ENCODE results near the gene CBX7. TPM values are rescaled to one million over a fixed set of nuclear protein-coding genes. Genes with fewer than 3 reads are reported as not detected.

The CBX7 gene
- total RNA-seq, 1 donor = 28.8 TPM

DNA sequence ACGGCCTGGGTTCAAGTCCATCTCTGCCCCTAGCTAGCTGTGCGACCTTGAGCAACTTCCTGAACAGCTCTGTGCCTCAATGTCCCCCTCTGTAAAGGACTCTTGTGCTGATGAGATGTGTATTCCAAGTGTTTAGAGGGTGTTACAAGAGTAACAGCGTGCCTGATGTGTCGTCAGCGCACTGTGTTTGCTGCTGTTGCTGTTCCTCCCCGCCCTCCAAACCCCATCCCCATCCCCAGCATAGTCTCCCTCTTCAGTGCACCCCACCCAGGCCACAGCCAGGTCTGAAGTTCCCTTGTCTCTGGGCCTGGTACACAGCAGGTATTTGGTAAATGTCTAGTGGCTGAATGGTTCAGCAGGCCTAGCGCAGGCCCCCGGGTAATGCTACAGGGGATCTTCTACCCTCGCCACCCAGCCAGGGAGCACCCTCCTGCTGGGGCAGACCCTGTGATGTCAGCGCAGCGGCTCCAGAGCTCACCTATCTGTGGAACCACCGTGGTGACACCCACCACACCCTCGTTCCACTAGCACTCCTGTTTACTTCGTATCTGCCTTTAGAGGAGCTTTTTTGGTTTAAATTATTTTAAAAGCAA, 10.3 kb downstream of the CBX7 start:
- peaks cover 24% of the 10 kb centered on the region for H3K4me1 ChIP-seq (ENCODE audit: insufficient read depth, low read length)
- no peaks in the 10 kb centered on the region for H3K27me3 ChIP-seq (ENCODE audit: insufficient read depth, low read length)
- H3K9me3 ChIP-seq (ENCODE audit: low read depth, low read length) = no peaks in the 10 kb centered on the region
- H3K4me3 ChIP-seq (ENCODE audit: low read length) = no peak overlapping the region

DNA sequence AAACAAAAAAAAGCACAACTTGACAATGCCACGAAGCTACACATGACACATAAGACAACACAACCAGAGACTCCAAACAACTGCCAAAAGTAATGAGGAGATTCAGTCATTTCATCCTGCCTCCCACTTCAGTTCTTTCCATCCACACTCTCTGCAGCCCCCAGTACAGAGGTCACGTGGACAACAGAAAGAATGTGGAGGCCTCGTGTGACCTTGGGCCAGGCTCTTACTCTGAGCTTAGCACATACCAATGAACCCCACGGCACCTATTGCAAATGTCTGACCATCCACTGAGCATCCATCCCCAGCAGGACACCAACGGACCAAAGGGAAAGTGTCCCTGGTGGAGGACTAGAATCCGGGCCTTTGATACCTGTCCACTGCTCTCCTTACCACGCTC, 12.5 kb downstream of the CBX7 start:
- H3K4me1 ChIP-seq (ENCODE audit: insufficient read depth, low read length) = peaks cover 10% of the 10 kb centered on the region
- H3K4me3 ChIP-seq (ENCODE audit: low read length) = no peak overlapping the region
- no peaks in the 10 kb centered on the region for H3K27me3 ChIP-seq (ENCODE audit: insufficient read depth, low read length)
- H3K9me3 ChIP-seq (ENCODE audit: low read depth, low read length) = no peaks in the 10 kb centered on the region

DNA sequence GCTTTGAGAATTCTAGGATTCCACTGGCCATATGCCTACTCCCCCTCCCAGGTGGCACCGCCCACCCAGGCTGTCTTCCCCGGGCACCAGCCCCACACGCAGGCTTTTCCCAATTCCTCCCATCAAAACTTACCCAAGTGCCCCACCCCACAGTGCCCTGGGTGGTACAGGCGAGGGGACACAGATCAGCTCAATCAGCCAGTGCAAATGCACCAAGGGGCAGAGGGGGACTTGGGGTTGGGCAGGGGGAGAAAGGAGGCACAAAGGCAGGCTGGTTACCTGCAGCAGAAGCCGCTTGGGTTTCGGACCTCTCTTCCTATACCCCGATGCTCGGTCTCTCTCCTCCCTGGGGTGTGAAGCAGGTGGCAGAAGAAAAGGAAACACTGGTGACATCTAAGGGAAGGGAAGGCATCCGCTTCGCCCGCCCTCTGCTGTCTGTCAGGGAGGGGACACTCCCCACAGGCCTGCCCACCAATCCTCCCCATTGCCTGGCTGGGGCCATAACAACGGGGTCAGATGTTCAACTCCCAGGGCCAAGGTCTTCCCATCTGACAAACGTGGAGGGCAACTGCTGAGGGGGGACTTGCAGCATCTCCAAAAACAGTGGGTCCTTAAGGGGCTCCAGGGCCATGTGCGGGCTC, 14.0 kb downstream of the CBX7 start:
- H3K9me3 ChIP-seq (ENCODE audit: low read depth, low read length) = no peaks in the 10 kb centered on the region
- H3K4me3 ChIP-seq (ENCODE audit: low read length) = no peak overlapping the region
- H3K27me3 ChIP-seq (ENCODE audit: insufficient read depth, low read length) = no peaks in the 10 kb centered on the region
- no peaks in the 10 kb centered on the region for H3K4me1 ChIP-seq (ENCODE audit: insufficient read depth, low read length)

DNA sequence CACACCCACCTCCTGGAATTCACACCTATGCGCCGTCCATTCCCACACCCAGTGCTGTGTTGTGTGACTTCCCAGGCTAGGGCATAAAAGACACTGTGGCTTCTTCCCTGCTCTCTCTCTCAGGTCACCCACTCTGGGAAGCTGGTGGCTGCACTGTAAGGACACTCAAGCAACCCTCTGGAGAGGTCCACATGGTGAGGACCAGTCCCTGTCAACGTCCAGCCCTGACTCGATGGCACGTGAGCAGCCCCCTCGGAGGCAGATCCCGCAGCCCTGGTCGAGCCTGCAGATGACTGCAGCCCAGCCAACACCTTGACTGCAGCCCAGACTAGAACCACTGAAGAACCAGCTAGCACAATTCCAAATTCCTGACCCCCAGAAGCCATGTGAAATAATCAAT, 16.2 kb downstream of the CBX7 start:
- Histone ChIP-seq H3K4me3 (ENCODE audit: low read length) (no peak overlapping the region), H3K27me3 (ENCODE audit: insufficient read depth, low read length) (no peaks in the 10 kb centered on the region), H3K9me3 (ENCODE audit: low read depth, low read length) (no peaks in the 10 kb centered on the region), H3K4me1 (ENCODE audit: insufficient read depth, low read length) (peaks cover 2% of the 10 kb centered on the region)

DNA sequence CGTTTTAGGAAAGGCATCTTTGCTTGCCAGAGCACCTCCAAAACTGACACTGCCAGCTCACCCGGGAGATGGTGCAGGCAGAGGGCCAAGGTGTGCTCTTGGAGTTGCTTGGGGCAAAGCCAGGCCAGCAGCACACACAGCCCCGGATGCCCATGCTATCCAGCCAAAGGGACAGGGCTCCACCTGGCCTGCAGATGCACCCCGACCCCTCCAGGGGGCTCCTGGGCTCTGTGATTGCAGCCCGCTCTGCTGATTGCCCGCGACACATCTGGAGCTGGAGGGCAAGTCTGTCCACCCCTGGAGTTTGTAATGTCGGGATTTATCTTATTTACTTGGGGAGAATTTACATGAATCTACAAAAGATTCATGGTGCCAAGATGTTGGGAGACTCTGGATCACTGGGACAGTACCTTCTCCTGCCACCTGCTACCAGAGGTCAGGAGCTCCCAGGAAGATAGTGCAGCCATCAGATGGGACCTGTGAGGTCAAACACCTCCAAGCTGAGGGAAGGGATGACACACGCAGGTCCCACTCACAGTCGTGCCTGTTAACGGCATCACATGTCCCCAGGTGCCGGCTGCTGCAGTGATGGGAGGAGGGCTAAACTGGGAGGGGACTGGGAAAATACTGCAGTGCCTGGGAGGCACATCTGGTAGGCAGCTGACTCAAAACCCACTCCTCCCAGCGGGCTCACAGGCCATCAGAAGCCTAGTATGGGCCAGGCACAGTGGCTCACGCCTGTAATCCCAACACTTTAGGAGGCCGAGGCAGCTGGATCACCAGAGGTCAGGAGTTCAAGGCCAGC, 17.2 kb downstream of the CBX7 start:
- Histone ChIP-seq H3K9me3 (ENCODE audit: low read depth, low read length) (no peaks in the 10 kb centered on the region), H3K4me1 (ENCODE audit: insufficient read depth, low read length) (peaks cover 4% of the 10 kb centered on the region), H3K4me3 (ENCODE audit: low read length) (no peak overlapping the region)

DNA sequence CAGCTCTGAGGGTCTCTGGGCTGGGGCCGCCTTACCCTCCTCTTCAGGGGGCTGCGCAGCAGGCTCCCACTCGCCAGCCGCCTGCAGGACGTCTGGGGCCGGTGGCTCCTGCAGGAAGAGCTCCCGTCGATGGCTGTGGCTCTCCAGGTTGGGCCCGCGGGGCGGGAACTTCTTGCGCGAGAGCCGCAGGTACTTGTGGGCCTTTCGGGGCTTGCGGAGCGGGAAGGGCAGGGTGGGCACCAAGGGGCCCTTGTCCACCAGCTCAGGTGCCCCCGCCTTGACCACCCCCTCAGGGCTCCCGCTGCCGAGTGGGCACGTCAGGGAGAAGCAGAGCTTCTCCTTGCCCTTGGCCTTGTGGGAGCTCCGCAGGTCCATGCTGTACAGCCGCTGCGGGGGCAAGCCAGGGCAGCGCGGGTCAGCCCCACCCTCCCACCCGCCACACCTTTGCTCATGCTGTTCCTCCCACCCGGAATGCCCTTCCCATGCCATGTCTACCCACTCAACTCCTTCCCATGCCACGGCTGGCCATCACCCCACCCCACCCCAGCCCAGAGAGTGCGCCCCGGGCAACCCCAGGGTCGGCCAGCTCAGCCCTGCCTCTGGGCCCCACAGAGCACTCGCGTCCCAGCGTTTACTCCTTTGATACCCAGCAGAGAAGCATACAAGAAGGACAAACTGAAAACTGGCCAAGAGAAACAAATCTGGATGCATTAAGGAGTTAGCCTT, 18.0 kb downstream of the CBX7 start:
- Histone ChIP-seq H3K27me3 (ENCODE audit: insufficient read depth, low read length) (no peaks in the 10 kb centered on the region), H3K9me3 (ENCODE audit: low read depth, low read length) (no peaks in the 10 kb centered on the region), H3K4me1 (ENCODE audit: insufficient read depth, low read length) (peaks cover 4% of the 10 kb centered on the region), H3K4me3 (ENCODE audit: low read length) (no peak overlapping the region)

More for the DNA sequence above, 17.2 kb downstream of the CBX7 start:
- H3K27me3 ChIP-seq (ENCODE audit: insufficient read depth, low read length) = no peaks in the 10 kb centered on the region

DNA sequence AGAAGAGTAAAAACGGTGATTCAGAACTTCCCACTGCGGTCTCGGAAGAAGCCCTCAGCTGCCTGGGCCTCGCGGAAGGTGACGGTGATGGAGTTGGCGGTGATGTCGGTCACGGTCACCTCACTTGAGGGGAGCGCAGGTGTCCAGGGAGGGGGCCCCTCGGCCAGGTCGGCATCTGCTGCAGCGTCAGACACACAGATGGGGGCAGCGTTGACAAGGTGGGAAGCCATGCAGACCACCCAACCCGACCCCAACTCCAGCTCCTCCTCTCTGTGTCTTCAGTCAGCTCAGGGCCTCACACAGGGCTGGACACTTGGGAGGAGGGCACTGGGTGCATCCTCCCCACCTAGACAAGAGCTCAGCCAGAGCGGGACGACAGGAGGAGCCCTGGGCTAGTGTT, 18.6 kb downstream of the CBX7 start:
- Histone ChIP-seq H3K4me1 (ENCODE audit: insufficient read depth, low read length) (peaks cover 4% of the 10 kb centered on the region), H3K27me3 (ENCODE audit: insufficient read depth, low read length) (no peaks in the 10 kb centered on the region), H3K9me3 (ENCODE audit: low read depth, low read length) (no peaks in the 10 kb centered on the region), H3K4me3 (ENCODE audit: low read length) (no peak overlapping the region)

DNA sequence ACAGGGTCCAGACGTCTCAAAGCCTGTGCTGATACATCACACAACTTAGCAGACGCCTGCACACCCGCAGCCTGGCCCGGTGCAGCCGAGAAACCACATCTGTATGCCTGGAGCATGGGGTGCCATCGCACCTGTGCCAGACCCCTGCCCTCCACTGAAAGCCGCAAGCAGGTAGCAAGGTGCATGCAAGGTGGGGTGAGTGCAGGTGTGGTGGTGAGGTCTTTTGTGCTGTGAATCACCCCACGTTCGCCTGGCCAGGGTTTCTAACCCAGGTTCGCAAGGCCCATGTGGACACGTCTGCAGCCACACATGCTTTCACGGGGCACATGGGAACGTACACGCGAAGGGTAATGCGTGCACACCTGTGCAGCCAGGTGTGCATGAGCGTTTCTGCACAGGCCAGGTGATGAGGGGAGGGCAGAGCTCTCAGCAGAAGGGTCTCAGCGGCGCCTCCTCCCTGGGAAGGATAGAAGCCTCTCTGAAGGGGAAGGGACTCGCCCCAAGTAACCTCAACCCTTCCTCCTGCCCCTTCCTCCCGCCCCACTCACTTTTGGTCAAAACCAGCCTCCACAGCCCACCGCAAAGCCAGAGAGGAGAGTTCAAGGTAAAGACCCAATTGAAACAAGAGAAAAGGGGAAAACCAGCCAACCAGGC, 19.5 kb downstream of the CBX7 start:
- peaks cover 4% of the 10 kb centered on the region for H3K4me1 ChIP-seq (ENCODE audit: insufficient read depth, low read length)
- H3K4me3 ChIP-seq (ENCODE audit: low read length) = no peak overlapping the region
- H3K27me3 ChIP-seq (ENCODE audit: insufficient read depth, low read length) = no peaks in the 10 kb centered on the region
- H3K9me3 ChIP-seq (ENCODE audit: low read depth, low read length) = no peaks in the 10 kb centered on the region

DNA sequence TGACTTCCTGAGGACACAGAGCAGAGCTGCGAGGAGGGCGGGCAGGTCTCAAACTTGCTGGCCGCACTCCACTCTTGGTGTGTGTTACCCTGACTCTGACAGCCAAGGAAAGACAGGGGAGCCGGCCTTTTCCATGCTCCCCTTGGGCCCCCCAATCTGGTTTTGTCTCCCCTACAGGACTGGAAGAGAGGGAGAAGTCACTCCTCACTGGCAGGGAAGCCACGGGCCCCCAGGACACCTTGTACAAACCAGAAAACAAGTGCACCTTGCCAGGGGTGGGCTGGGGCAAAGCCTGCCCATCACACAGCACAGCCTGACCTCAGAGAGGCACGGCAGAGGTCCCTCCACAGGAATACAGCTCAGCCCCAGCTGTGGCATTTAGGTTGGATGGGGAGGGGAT, 20.2 kb downstream of the CBX7 start:
- H3K4me3 ChIP-seq (ENCODE audit: low read length) = no peak overlapping the region
- H3K4me1 ChIP-seq (ENCODE audit: insufficient read depth, low read length) = peaks cover 4% of the 10 kb centered on the region
- no peaks in the 10 kb centered on the region for H3K27me3 ChIP-seq (ENCODE audit: insufficient read depth, low read length)
- no peaks in the 10 kb centered on the region for H3K9me3 ChIP-seq (ENCODE audit: low read depth, low read length)

DNA sequence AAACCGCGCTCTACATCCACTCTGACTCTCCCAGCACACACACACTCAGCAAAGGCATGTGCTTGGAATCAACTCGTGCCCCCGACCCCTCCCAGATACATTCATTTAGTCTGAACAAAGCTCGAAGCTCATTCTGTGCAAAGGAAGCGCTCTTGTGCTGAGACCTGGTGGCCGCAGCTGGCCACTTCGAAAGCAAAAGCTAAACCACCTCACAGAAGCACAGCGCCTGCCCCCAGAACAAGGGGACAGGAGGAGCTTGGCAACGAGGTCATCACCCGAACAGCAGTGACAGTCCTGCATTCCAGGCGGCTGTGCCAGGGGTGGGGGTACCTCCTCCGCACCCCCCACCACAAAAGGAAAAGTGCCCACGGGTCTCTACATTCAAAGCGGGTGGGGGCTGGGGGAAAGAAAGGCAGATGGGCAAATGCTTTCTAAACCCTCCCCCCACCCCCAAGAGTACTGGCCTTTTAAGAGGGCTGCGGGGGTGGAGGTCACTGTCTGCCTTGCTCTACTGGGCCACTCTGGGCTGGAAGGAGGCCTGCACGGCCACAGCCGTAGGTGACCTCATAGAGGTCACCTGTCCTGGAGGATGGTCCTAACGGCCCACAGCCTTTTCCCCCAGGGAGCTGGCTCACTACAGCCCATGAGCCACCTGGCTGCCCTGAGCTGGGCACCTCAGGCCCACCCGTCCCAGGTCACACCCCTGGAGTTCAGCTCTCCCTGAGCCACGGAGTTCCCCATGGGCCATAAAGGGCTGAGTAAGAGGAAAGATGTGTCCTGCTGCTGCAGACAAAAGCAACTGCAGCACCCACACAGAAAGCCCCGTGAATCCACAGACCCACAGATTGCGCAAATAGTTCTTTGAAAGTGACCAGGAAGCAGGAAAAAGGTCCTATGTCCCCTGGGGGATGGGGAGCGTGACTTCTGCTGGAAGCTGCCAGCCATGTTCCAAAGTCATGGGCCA, 21.3 kb downstream of the CBX7 start:
- no peak overlapping the region for H3K4me3 ChIP-seq (ENCODE audit: low read length)
- peaks cover 4% of the 10 kb centered on the region for H3K4me1 ChIP-seq (ENCODE audit: insufficient read depth, low read length)
- no peaks in the 10 kb centered on the region for H3K9me3 ChIP-seq (ENCODE audit: low read depth, low read length)
- no peaks in the 10 kb centered on the region for H3K27me3 ChIP-seq (ENCODE audit: insufficient read depth, low read length)

DNA sequence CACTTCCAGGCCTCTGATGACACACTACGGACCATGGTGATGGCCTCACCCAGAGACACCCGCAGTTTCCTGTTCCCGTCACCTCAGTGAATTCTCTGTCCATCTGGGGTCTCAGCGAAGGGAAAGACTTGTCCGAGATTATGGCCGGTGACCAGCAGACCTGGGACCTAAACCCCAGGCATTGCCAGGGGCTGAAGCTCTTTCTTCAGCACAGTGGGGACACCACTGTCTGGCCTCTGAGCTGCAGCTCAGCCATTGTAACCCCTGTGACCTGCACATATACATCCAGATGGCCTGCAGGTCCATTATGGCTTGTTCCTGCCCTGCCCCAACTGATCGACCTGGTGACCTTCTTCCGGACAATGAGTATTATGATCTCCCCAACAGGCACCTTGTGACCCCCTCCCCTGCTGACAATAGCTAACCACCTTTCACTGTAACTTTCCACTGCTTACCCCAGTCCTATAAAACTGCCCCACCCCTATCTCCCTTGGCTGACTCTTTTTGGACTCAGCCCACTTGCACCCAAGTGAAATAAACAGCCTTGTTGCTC, 22.3 kb downstream of the CBX7 start:
- peaks cover 4% of the 10 kb centered on the region for H3K4me1 ChIP-seq (ENCODE audit: insufficient read depth, low read length)
- H3K9me3 ChIP-seq (ENCODE audit: low read depth, low read length) = no peaks in the 10 kb centered on the region
- H3K27me3 ChIP-seq (ENCODE audit: insufficient read depth, low read length) = no peaks in the 10 kb centered on the region
- no peak overlapping the region for H3K4me3 ChIP-seq (ENCODE audit: low read length)

DNA sequence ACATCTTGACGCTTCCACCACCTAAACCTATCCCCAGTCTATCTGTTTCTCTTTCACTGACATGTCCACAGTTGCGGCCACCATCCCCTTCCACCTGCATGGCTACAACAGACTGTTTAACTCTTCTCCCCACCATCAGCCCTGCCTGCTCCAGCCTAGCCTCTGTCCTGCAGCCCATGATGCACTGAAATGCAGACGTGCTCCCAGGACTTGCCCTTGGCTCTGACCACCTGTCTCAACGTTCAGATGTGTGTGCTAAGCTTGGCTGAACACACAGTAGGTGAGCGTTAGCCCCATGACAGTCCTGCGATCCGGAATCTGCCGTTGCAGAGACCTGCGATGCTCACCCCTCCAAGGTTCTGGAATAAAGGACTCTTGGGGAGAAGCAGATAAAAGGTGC, 22.7 kb downstream of the CBX7 start:
- no peaks in the 10 kb centered on the region for H3K27me3 ChIP-seq (ENCODE audit: insufficient read depth, low read length)
- no peak overlapping the region for H3K4me3 ChIP-seq (ENCODE audit: low read length)
- H3K9me3 ChIP-seq (ENCODE audit: low read depth, low read length) = no peaks in the 10 kb centered on the region
- peaks cover 4% of the 10 kb centered on the region for H3K4me1 ChIP-seq (ENCODE audit: insufficient read depth, low read length)

DNA sequence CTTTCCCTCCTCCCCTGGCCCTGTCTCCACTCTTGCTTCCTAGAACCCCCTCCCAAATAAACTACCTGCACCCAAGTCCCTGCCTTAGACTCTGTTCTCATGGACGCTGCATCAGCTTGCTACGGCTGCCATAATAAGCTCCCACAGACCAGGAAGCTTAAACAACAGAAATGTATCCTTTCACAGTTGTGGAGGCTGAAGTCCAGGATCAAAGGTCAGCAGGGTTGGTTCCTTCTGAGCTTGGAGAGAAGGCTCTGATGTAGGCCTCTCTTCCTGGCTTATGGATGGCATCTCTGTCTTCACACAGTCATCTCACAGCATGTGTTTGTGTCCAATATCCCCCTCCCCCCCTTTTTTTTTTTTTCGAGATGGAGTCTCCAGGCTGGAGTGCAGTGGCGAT, 23.4 kb downstream of the CBX7 start:
- no peaks in the 10 kb centered on the region for H3K27me3 ChIP-seq (ENCODE audit: insufficient read depth, low read length)
- no peaks in the 10 kb centered on the region for H3K9me3 ChIP-seq (ENCODE audit: low read depth, low read length)
- H3K4me1 ChIP-seq (ENCODE audit: insufficient read depth, low read length) = peaks cover 4% of the 10 kb centered on the region
- no peak overlapping the region for H3K4me3 ChIP-seq (ENCODE audit: low read length)

DNA sequence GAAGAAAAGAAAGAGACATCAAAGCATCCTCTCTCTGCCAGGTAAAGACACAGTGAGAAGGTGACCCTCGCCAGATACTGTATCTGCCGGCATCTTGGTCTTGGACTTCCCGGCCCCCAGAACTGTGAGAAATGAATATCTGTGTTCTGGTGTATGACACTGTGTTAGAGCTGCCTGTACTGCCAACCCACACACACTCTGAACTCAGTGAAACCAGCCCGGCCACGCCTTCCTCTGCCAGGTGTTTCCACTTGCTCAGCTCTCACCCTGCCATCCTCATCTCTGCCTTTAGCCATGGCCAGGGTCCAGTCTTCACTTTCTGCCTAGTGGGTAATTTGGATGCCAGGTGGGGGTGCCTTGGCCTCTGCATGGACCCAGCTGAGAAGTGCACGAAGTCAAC, 24.0 kb downstream of the CBX7 start:
- peaks cover 4% of the 10 kb centered on the region for H3K4me1 ChIP-seq (ENCODE audit: insufficient read depth, low read length)

More for the DNA sequence above, 24.0 kb downstream of the CBX7 start:
- H3K9me3 ChIP-seq (ENCODE audit: low read depth, low read length) = no peaks in the 10 kb centered on the region
- H3K27me3 ChIP-seq (ENCODE audit: insufficient read depth, low read length) = no peaks in the 10 kb centered on the region
- H3K4me3 ChIP-seq (ENCODE audit: low read length) = no peak overlapping the region
